HUES6 (cell line): ENCODE results near the gene CD63.
A peak's percentile ranks its signal among the peaks of the same experiment; 100 is the strongest.

Source experiments
- H3K27ac ChIP-seq: 2 replicates; pipeline ENCODE4 v1.7.0; 2013; ENCODE audit warnings: low read depth, mild to moderate bottlenecking, low read length, inconsistent platforms
- H3K27me3 ChIP-seq: 2 replicates; pipeline ENCODE4 v1.6.1; 2013; ENCODE audit warnings: low read length; ENCODE audit not compliant: control insufficient read depth, insufficient read depth
- H3K36me3 ChIP-seq: 2 replicates; pipeline ENCODE4 v1.6.1; 2013; ENCODE audit warnings: low read length; ENCODE audit not compliant: control insufficient read depth, insufficient read depth
- H3K4me1 ChIP-seq: 2 replicates; pipeline ENCODE4 v1.6.1; 2013; ENCODE audit warnings: low read length; ENCODE audit not compliant: control insufficient read depth, insufficient read depth
- H3K4me3 ChIP-seq: 2 replicates; pipeline ENCODE4 v1.5.1; 2013; ENCODE audit warnings: low read depth, low read length
- H3K9ac ChIP-seq: one replicate; pipeline ENCODE4 v1.6.1; 2013; ENCODE audit warnings: mild to moderate bottlenecking, low read length
- H3K9me3 ChIP-seq: 2 replicates; pipeline ENCODE4 v1.6.1; 2013; ENCODE audit warnings: low read depth, low read length; ENCODE audit not compliant: control insufficient read depth, insufficient read depth

The CD63 gene

DNA sequence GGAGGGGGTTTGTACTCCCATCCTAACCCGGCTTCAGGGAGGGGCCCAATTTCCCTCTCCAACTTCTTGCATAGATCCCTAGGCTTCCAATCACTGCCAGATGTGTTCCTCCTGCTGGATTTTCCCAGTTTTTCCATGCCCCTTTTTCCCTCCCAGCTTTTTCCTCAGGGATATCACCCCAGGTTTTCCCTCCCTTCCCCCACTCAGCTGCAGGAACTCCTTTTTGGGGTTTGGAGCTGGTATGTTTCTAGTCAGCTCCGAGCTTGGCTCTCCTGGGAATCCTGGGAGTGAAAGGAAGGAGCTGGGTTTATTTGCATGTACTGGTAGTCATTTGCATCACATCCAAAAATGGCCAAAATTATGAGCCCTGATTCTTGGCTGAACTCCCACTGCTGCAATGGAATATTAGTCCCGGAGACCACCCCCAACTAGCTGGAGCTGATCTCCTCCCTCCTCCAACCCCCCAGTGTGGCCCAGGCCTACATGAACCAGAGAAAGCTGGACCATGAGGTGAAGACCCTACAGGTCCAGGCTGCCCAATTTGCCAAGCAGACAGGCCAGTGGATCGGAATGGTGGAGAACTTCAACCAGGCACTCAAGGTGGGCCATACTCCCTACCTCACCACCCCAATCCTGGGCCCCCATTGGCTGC, 10.1 kb downstream of the CD63 start:
- Histone ChIP-seq H3K4me3 (peak overlapping the region; percentile 37; the same call in 1 of the 2 replicates), H3K4me1 (peaks cover 24% of the 10 kb centered on the region), H3K27ac (no peak overlapping the region), H3K9ac (peak overlapping the region; percentile 1), H3K36me3 (peaks cover 16% of the 10 kb centered on the region), H3K9me3 (no peaks in the 10 kb centered on the region), H3K27me3 (no peaks in the 10 kb centered on the region)

DNA sequence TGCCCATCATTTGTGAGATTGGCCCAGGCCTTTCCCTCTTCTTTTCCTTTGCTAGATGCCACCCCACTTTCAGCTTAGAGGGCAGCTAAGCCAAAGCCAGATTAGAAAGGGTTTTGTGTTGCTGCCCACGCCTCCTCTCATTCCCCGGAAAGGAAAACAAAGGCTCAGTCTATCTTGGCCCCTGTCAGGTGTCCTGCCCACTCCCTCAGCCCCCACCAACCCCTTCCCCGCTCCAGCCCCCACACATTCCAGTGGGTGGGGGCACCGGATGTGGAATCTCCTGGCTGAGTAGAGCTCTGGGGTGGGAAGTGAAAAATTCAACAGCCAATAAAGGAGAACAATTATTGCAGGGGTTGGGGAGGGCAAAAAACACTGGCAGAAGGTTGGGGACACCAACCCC, 10.8 kb downstream of the CD63 start:
- peaks cover 2% of the 10 kb centered on the region; the same call in 1 of the 2 replicates for H3K27me3 ChIP-seq
- H3K9me3 ChIP-seq: no peaks in the 10 kb centered on the region
- peak overlapping the region; percentile 91; the same call in 1 of the 2 replicates for H3K4me3 ChIP-seq
- peaks cover 24% of the 10 kb centered on the region for H3K4me1 ChIP-seq
- H3K36me3 ChIP-seq: 0 out of 2 replicates have a peak, but pooled peaks cover 10% of the 10 kb centered on the region
- peak overlapping the region; percentile 45 for H3K9ac ChIP-seq
- H3K27ac ChIP-seq: no peak overlapping the region

- Histone ChIP-seq H3K4me3 (peak overlapping the region; percentile 91), H3K36me3 (0 out of 2 replicates have a peak, but pooled peaks cover 8% of the 10 kb centered on the region), H3K4me1 (peaks cover 24% of the 10 kb centered on the region), H3K27me3 (peaks cover 9% of the 10 kb centered on the region), H3K9ac (peak overlapping the region; percentile 73), H3K9me3 (no peaks in the 10 kb centered on the region), H3K27ac (no peak overlapping the region)
Measured at GRCh38 chr12:55717011-55718007, 11.5 kb downstream of the CD63 start.

DNA sequence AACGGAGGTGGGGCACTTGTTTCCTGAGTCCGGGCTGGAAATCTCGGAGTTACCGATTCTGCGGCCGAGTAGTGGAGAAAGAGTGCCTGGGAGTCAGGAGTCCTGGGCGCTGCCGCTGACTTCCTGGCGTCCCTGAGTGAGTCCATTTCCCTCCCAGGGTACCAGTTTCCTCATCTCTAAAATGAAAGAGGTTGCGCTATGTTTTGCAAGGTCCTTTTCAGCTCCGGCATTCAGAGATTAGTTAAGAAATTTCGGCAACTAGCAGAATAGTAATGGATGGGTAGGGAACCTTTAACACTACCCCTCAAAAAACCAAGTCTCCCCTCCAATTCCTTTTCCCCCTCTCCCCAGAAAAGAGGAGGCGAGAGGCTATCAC, 12.2 kb downstream of the CD63 start:
- Histone ChIP-seq H3K27me3 (peaks cover 16% of the 10 kb centered on the region), H3K36me3 (0 out of 2 replicates have a peak, but pooled peaks cover 8% of the 10 kb centered on the region), H3K4me1 (peaks cover 24% of the 10 kb centered on the region), H3K27ac (no peak overlapping the region), H3K4me3 (peak overlapping the region; percentile 91), H3K9ac (peak overlapping the region; percentile 73), H3K9me3 (no peaks in the 10 kb centered on the region)

DNA sequence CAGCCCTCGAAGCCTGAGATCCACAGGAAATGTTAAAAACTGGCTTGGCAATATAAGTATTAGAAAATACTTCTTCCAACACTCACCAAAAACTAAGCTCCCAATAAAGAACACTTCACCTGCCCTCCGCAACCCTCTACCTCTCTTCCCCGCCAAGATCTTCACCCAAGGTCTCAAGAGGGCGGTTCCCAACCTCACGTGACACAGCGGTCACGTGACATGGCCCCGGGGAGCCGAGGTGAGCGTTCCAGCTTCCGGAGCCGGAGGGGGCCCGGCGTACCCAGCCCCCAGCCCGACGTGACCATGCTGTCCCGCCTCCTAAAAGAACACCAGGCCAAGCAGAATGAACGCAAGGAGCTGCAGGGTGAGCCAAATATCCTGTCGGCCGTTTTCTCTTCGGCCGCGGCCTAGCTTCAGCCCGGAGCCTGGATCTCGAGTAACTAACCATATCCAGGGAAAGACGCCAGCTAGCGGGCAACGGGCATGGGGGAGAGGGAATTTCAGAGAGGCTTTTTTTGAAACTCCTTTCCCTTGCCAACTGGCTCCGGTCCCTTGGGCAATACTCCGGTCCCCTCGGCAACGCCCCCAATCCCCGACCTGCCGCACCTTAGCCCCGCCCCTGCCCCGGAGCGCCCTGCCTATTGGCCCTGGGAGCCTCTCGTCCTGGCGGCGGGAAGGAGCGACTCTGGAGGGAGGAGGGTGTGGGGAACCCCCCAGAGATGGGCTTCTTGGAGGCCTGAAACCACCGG, 12.8 kb downstream of the CD63 start, which contains the start of gene BLOC1S1:
BLOC1S1 (plus strand) TSS at position 214 of the 749 bp plus-strand sequence; CDS start at position 220, 6 bp downstream.
- Histone ChIP-seq H3K9me3 (no peaks in the 10 kb centered on the region), H3K27ac (peak within 1 kb of the TSS; percentile 42; the same call in 1 of the 2 replicates), H3K4me1 (peaks cover 24% of the 10 kb centered on the region), H3K9ac (peak within 1 kb of the TSS; percentile 83), H3K36me3 (0 out of 2 replicates have a peak, but pooled peaks cover 8% of the 10 kb centered on the region), H3K4me3 (peak within 1 kb of the TSS; percentile 91), H3K27me3 (peaks cover 16% of the 10 kb centered on the region)

DNA sequence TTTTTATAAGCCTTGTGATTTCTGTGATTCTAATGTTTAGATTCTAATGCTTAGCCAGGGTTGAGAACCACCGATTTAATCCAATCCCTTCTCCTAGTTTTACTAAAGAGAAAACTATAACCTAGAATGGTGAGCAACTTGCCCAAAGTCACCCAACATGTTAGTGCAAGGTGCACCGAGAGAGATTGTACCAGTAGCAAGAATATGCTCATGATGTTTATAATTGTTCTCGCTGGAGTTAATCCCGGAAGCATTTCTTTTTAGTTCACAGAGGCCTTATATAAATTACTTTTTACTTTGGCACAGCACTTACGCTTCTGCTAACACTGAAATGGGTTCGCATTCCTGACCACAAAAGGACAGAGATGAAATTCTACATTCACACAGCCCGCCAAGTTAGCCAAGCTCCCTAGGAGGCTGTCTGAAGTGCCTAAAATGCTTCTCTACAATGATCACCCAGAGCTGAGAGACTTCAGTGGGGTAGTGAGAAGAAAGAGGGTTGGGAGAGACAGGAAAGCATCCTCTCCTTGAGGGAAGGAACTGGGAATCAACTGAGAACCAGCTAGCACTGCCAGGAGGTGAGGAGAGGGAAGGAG, 13.5 kb downstream of the CD63 start:
- Histone ChIP-seq H3K27me3 (peaks cover 16% of the 10 kb centered on the region), H3K4me1 (peaks cover 24% of the 10 kb centered on the region), H3K9ac (peak overlapping the region; percentile 1), H3K9me3 (no peaks in the 10 kb centered on the region), H3K27ac (no peak overlapping the region), H3K4me3 (peak overlapping the region; percentile 91), H3K36me3 (0 out of 2 replicates have a peak, but pooled peaks cover 5% of the 10 kb centered on the region)

DNA sequence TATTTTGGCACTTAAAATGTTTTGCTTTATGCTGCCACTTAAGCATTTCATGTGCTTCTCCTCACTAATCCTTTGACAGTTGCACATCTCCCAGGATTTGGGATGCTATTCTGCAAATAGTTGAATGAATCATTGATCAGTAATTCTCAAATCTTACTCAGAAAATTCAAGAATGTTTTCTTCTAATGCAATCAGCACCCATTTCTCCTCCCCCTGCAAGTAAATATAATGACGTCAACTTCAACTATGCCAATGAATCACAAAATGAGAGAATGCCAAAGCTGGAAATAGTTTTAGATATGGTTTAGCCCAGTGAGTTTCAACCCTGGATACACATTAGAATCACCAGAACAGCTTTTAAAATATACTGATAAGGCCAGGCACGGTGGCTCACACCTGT, 15.1 kb downstream of the CD63 start:
- no peak overlapping the region for H3K27ac ChIP-seq
- H3K9ac ChIP-seq: no peak overlapping the region
- no peak overlapping the region for H3K4me3 ChIP-seq

GRCh38 chr12:55712700-55713415, 16.0 kb downstream of the CD63 start:
- Histone ChIP-seq H3K9ac (no peak overlapping the region), H3K4me1 (peaks cover 23% of the 10 kb centered on the region), H3K36me3 (no peaks in the 10 kb centered on the region), H3K27me3 (peaks cover 30% of the 10 kb centered on the region), H3K9me3 (no peaks in the 10 kb centered on the region), H3K4me3 (no peak overlapping the region), H3K27ac (no peak overlapping the region)

More for the DNA sequence above, 15.1 kb downstream of the CD63 start:
- Histone ChIP-seq H3K4me1 (peaks cover 28% of the 10 kb centered on the region), H3K36me3 (no peaks in the 10 kb centered on the region), H3K9me3 (no peaks in the 10 kb centered on the region), H3K27me3 (peaks cover 28% of the 10 kb centered on the region)

- Histone ChIP-seq H3K9me3 (no peaks in the 10 kb centered on the region), H3K4me3 (no peak overlapping the region), H3K4me1 (peaks cover 14% of the 10 kb centered on the region), H3K9ac (no peak overlapping the region), H3K27me3 (peaks cover 33% of the 10 kb centered on the region), H3K36me3 (no peaks in the 10 kb centered on the region), H3K27ac (no peak overlapping the region)
Measured at GRCh38 chr12:55711786-55712553, 16.8 kb downstream of the CD63 start.
